ENCODE measurements around the gene LPAR5. TPM values are rescaled to one million over a fixed set of nuclear protein-coding genes. Genes with fewer than 3 reads are reported as not detected.

LPAR5 gene
- total RNA-seq, 2 experiments from 2014 or later, result 14.4 to 25.3 TPM

DNA sequence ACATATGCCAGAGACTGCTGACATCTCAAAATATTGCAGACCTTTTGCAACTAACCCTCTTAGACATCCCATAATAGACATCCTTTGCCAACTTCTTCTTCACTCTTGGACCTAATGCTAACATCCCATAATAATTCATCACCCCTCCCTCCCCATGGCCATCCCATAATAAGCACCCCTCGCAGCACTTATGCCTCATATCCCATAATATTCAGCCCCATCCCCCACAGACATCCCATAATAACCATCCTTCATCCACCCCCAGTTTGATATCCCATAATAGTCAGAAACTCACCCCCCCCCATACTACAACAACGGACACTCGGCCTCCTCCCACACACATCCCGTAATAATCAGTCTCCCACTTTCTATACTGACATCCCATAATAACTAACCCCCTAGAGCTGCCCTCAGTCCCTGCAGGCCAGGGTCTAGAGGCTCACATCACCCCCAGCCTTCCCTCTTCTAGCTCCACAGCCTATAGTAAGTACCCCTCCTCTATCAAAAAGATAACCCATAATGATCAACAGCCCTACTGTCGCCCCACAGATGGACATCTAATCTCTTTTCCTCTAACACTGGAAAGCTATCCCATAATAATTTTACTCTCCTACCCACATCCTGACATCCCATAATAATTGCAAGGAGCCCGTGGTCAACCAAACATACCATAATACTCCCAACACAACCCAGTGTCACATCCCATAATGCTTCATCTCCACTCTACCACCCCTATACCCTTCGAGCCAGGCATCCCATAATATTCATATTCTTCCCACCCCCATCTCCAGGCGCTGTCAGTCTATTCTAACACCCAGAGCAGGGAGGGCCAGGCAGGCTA lies 27.8 kb downstream of the LPAR5 start:
- Histone ChIP-seq H3K4me2 (ENCODE audit: low read length) (peak overlapping the region; percentile 46), H3K9me2 (ENCODE audit: insufficient read depth, low read length) (no peaks in the 10 kb centered on the region), H3K4me1 (ENCODE audit: insufficient read depth, low read length, poor library complexity, severe bottlenecking) (peaks cover 56% of the 10 kb centered on the region), H4K20me1 (ENCODE audit: insufficient read depth, low read length) (peaks cover 18% of the 10 kb centered on the region), H3K36me3 (ENCODE audit: insufficient read depth, low read length) (peaks cover 30% of the 10 kb centered on the region), H3K9me3 (ENCODE audit: low read length) (no peaks in the 10 kb centered on the region), H2AFZ (ENCODE audit: low read length) (no peak overlapping the region; the same call in 1 of the 2 replicates), H3K79me2 (ENCODE audit: insufficient read depth, low read depth, low read length) (peaks cover 33% of the 10 kb centered on the region), H3K27ac (ENCODE audit: low read depth, low read length, poor library complexity, severe bottlenecking) (peak overlapping the region; percentile 57), H3K4me3 (ENCODE audit: low read depth, low read length, poor library complexity, severe bottlenecking) (no peak overlapping the region)
- POLR2A ChIA-PET, result interaction anchor here (0.6 to 1.8 kb wide), 9 partner anchors 13 to 1026 kb away, joined by 3 to 7 read pairs (median 3); partner anchors contain the start of gene CDCA3
- TF ChIP-seq, protein P1, sequence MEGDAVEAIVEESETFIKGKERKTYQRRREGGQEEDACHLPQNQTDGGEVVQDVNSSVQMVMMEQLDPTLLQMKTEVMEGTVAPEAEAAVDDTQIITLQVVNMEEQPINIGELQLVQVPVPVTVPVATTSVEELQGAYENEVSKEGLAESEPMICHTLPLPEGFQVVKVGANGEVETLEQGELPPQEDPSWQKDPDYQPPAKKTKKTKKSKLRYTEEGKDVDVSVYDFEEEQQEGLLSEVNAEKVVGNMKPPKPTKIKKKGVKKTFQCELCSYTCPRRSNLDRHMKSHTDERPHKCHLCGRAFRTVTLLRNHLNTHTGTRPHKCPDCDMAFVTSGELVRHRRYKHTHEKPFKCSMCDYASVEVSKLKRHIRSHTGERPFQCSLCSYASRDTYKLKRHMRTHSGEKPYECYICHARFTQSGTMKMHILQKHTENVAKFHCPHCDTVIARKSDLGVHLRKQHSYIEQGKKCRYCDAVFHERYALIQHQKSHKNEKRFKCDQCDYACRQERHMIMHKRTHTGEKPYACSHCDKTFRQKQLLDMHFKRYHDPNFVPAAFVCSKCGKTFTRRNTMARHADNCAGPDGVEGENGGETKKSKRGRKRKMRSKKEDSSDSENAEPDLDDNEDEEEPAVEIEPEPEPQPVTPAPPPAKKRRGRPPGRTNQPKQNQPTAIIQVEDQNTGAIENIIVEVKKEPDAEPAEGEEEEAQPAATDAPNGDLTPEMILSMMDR (conservative IDR thresholded peaks at IDR 0.05; ENCODE audit: low read length), result no peak
- TF ChIP-seq EZH2phosphoT487 (IDR thresholded peaks at IDR 0.05; ENCODE audit: borderline replicate concordance, low read depth, low read length), result no peak
- CTCF ChIA-PET (ENCODE audit: unreplicated experiment), result no interaction called here
- intact Hi-C loops (cut with micrococcal nuclease; ENCODE audit: unreplicated experiment), result loop anchor here (2.0 to 5.0 kb wide), 2 partner anchors 37 to 79 kb away; partner anchors contain the start of gene ZNF384
- peak; percentile 64 for DNase-seq (ENCODE audit: low spot score)
- no TSS peak for BruUV-seq (replicated peaks)

DNA sequence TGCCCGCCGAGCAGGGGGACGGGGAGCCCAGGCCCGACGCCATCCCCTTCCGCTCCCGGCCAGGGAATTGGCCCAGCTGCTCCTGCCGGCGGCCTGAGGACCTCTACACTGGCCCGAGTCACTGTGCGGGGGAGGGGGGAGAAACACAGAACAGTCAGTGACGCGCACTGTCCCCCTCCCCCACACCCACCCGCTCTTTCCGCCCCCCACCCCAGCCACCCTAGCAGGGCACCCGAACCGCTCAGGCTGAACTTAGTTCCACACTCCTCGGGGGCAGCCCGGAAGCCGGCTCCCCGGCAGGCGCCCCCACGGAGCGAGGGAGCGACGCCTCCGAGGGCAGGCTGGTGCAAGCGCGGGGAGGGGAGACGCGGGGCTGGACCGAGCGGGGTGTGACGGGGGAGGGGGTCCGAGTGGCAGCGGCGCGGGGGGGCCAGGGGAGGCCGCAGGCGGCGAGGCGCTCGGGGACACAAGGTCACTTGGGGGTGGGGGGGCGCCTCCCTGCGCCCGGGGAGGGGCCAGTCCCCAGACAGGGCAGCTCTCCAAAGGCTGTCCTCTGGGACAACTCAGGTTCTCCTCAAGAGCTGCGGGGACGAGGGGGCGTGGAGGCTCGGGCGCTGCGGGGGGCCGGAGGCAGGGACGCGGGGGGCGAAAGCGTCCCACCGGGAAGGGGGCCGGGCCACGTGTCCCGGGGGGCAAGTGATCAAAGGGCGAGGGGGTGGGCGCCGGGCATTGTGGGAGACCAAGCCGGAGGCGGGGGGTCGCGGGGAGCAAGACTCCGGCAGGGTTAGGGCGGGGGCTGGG lies 29.2 kb downstream of the LPAR5 start:
- no peaks in the 10 kb centered on the region for H3K9me3 ChIP-seq (ENCODE audit: low read length)
- peak overlapping the region; percentile 78 for H3K4me3 ChIP-seq (ENCODE audit: low read depth, low read length, poor library complexity, severe bottlenecking)
- peaks cover 18% of the 10 kb centered on the region for H4K20me1 ChIP-seq (ENCODE audit: insufficient read depth, low read length)
- peaks cover 50% of the 10 kb centered on the region for H3K4me1 ChIP-seq (ENCODE audit: insufficient read depth, low read length, poor library complexity, severe bottlenecking)
- ChIA-PET POLR2A (interaction anchor here (0.6 to 1.5 kb wide), 2 partner anchors 9 to 118 kb away, joined by 3 to 4 read pairs; partner anchors contain the start of gene COPS7A), CTCF (ENCODE audit: unreplicated experiment) (interaction anchor here (0.7 kb wide), 1 partner anchor 21 kb away, joined by 5 read pairs; no protein-coding TSS in a partner anchor)
- H3K4me2 ChIP-seq (ENCODE audit: low read length), result peak overlapping the region; percentile 94
- H2AFZ ChIP-seq (ENCODE audit: low read length), result peak overlapping the region; percentile 22; the same call in 1 of the 2 replicates
- TF ChIP-seq EZH2phosphoT487 (IDR thresholded peaks at IDR 0.05; ENCODE audit: borderline replicate concordance, low read depth, low read length), result no peak
- TF ChIP-seq, protein P1 (conservative IDR thresholded peaks at IDR 0.05; ENCODE audit: low read length), result no peak
- peak overlapping the region; percentile 75 for H3K27ac ChIP-seq (ENCODE audit: low read depth, low read length, poor library complexity, severe bottlenecking)
- H3K36me3 ChIP-seq (ENCODE audit: insufficient read depth, low read length), result peaks cover 44% of the 10 kb centered on the region
- peak; percentile 78 for DNase-seq (ENCODE audit: low spot score)
- no peaks in the 10 kb centered on the region for H3K9me2 ChIP-seq (ENCODE audit: insufficient read depth, low read length)
- H3K79me2 ChIP-seq (ENCODE audit: insufficient read depth, low read depth, low read length), result peaks cover 41% of the 10 kb centered on the region
- BruUV-seq (replicated peaks), result no TSS peak
- intact Hi-C loops (cut with micrococcal nuclease; ENCODE audit: unreplicated experiment), result loop anchor here (2.0 to 5.0 kb wide), 2 partner anchors 36 to 81 kb away; partner anchors contain the start of gene ZNF384
